ENCODE measurements around the gene HYAL3. TPM values are rescaled to one million over a fixed set of nuclear protein-coding genes. Genes with fewer than 3 reads are reported as not detected.

Gene HYAL3
- total and polyA plus RNA-seq, 5 donors = 1.1 to 2.9 (median 2.1) TPM

DNA sequence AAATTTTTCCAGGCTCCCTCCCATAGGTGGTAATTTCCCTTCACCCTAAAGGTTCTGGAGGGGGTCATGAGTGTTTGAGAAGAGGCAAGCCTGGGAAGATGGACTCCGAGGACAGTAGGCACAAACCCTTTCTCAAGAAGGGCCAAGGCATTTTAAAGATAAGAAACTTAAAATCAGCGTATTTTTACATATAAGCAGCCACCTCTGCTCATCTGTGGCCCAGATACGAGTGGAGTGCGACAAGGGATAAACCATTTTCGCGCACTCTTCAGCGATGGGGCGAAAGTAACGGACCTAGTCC lies 40.9 kb upstream of the HYAL3 start:
- 20% methylated on average over 9 of the region's 9 CpGs for WGBS

DNA sequence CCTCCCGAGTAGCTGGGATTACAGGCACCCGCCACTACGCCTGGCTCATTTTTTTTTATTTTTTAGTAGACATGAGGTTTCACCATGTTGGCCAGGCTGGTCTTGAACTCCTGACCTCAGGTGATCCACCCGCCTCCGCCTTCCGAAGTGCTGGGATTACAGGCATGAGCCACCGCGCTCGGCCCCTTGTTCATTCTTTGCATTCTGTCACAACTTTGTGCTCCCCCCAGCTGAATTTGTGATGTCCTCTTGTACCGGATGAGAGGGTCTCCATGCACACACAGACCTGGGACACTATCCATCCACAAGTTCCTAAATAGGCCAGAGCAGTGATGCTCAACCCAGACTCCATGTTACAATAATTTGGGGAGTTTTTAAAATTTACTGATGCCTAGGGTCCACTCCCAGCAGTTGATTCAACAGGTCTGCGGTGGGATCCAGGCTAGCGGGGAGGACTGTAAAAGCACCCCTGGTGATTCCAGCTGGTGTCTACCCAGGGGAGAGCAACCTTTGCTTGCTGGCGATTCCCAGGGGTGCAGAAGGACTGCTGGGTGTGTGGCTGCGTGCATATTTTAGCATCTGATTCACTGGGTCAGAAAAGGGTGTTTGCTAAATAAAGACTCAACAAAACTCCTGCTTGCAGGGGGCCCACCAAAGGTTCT lies 40.4 kb upstream of the HYAL3 start:
- no peaks in the 10 kb centered on the region for H3K9me3 ChIP-seq (ENCODE audit: control insufficient read depth, low read length)
- intact Hi-C loops (cut with DNase I) = no loop called here
- no peaks in the 10 kb centered on the region for H3K27me3 ChIP-seq (ENCODE audit: control insufficient read depth, insufficient read depth)
- ATAC-seq = no peak
- H3K4me3 ChIP-seq (ENCODE audit: low read length) = peak overlapping the region; percentile 12
- DNase-seq = peak in 1 of 3 donors; percentile 65
- peak overlapping the region; percentile 2 for H3K27ac ChIP-seq (ENCODE audit: low read length)
- H3K4me1 ChIP-seq (ENCODE audit: control insufficient read depth, insufficient read depth, low read length) = no peaks in the 10 kb centered on the region
- WGBS = 76% methylated on average over 14 of the region's 14 CpGs

More for the DNA sequence above, 40.9 kb upstream of the HYAL3 start:
- H3K27me3 ChIP-seq (ENCODE audit: control insufficient read depth, insufficient read depth) = no peaks in the 10 kb centered on the region
- intact Hi-C loops (cut with DNase I) = no loop called here
- no peaks in the 10 kb centered on the region for H3K9me3 ChIP-seq (ENCODE audit: control insufficient read depth, low read length)
- H3K4me3 ChIP-seq (ENCODE audit: low read length) = peak overlapping the region; percentile 12
- peak overlapping the region; percentile 53 for H3K27ac ChIP-seq (ENCODE audit: low read length)
- DNase-seq (no peak), ATAC-seq (no peak)
- no peaks in the 10 kb centered on the region for H3K4me1 ChIP-seq (ENCODE audit: control insufficient read depth, insufficient read depth, low read length)

DNA sequence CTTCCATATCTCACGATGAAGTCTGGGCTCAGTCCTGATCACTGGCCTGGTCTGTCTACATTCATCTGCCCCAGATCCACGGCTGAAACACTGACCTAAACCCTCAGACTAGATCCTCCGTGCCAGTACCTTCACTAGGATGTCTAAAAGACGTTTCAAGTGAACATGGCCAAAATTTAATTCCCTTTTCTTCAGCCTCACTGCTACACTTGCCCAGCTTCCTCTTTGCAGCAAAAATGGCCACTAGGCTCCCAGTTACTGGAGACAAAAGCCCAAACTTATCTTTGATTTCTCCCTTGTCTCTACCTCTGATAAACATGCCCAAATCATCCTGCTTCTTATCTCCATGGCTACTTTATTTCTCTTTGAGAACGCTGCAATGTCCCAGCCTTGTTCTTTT lies 39.8 kb upstream of the HYAL3 start:
- intact Hi-C loops (cut with DNase I) = no loop called here
- ATAC-seq = no peak

GRCh38 chr3:50337175-50337861 lies 38.1 kb upstream of the HYAL3 start:
- WGBS = under 1% methylated on average over 79 of the region's 79 CpGs
- ATAC-seq (peak; percentile 82 to 91), DNase-seq (peak; percentile 100)
- intact Hi-C loops (cut with DNase I) = no loop called here
- Histone ChIP-seq H3K9me3 (ENCODE audit: control insufficient read depth, low read length) (no peaks in the 10 kb centered on the region), H3K27ac (ENCODE audit: low read length) (peak overlapping the region; percentile 96), H3K27me3 (ENCODE audit: control insufficient read depth, insufficient read depth) (no peaks in the 10 kb centered on the region), H3K4me1 (ENCODE audit: control insufficient read depth, insufficient read depth, low read length) (no peaks in the 10 kb centered on the region), H3K4me3 (ENCODE audit: low read length) (peak overlapping the region; percentile 74)

More for the DNA sequence above, 39.8 kb upstream of the HYAL3 start:
- Histone ChIP-seq H3K27ac (ENCODE audit: low read length) (peak overlapping the region; percentile 60), H3K4me3 (ENCODE audit: low read length) (no peak overlapping the region), H3K9me3 (ENCODE audit: control insufficient read depth, low read length) (no peaks in the 10 kb centered on the region), H3K27me3 (ENCODE audit: control insufficient read depth, insufficient read depth) (no peaks in the 10 kb centered on the region), H3K4me1 (ENCODE audit: control insufficient read depth, insufficient read depth, low read length) (no peaks in the 10 kb centered on the region)
- DNase-seq = no peak
- 59% methylated on average over 5 of the region's 5 CpGs for WGBS

DNA sequence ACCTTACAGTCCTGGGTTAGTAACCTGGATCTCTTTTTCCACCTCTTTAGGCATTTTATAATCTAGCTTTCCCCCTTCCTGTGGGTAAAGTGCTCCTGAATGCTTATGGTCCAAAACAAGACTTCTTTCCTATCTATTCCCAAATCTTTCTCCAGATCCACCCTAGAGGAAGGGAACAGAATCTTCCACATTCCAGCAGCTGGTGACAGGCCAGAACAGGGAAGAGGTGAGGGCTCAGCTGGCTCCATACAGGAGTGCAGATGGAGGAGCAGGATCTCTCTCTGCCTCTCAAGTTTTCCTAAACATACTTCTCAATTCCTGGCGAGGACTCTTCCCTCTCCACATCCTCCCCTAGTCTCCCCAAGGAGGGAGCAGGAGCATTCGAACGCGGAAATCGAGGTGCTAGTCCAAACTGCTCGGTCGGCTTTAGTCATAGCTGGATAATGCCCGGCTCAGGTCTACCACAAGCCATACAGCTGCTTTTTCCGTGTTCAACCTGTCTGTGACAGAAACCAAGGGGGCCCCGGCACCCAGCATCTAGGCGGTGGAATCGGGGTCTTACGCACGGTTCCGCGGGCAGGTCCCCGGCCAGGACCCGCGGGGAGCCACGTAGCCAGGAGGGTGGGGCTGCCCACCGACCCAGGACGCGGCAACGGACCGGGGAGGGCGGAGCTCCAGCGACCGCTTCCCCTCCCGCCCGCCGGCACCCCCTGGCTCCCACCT lies 37.4 kb upstream of the HYAL3 start:
- intact Hi-C loops (cut with DNase I) = no loop called here
- peak overlapping the region; percentile 74 for H3K4me3 ChIP-seq (ENCODE audit: low read length)
- DNase-seq = no peak
- H3K9me3 ChIP-seq (ENCODE audit: control insufficient read depth, low read length) = no peaks in the 10 kb centered on the region
- peak overlapping the region; percentile 77 for H3K27ac ChIP-seq (ENCODE audit: low read length)
- H3K4me1 ChIP-seq (ENCODE audit: control insufficient read depth, insufficient read depth, low read length) = no peaks in the 10 kb centered on the region
- H3K27me3 ChIP-seq (ENCODE audit: control insufficient read depth, insufficient read depth) = no peaks in the 10 kb centered on the region
- ATAC-seq = no peak
- under 1% methylated on average over 31 of the region's 31 CpGs for WGBS

- Histone ChIP-seq H3K4me3 (ENCODE audit: low read length) (no peak overlapping the region), H3K9me3 (ENCODE audit: control insufficient read depth, low read length) (no peaks in the 10 kb centered on the region), H3K27me3 (ENCODE audit: control insufficient read depth, insufficient read depth) (no peaks in the 10 kb centered on the region), H3K4me1 (ENCODE audit: control insufficient read depth, insufficient read depth, low read length) (no peaks in the 10 kb centered on the region), H3K27ac (ENCODE audit: low read length) (peak overlapping the region; percentile 63)
- DNase-seq = peak in 1 of 3 donors; percentile 28
- WGBS = 42% methylated on average over 5 of the region's 5 CpGs
- ATAC-seq = no peak
- intact Hi-C loops (cut with DNase I) = no loop called here
Observed at GRCh38 chr3:50334339-50335075, 35.3 kb upstream of the HYAL3 start.

GRCh38 chr3:50333744-50334328 lies 34.6 kb upstream of the HYAL3 start:
- H3K9me3 ChIP-seq (ENCODE audit: control insufficient read depth, low read length) = no peaks in the 10 kb centered on the region
- no peaks in the 10 kb centered on the region for H3K27me3 ChIP-seq (ENCODE audit: control insufficient read depth, insufficient read depth)
- intact Hi-C loops (cut with DNase I) = no loop called here
- DNase-seq = peak; percentile 81 to 87 (median 83)
- H3K27ac ChIP-seq (ENCODE audit: low read length) = peak overlapping the region; percentile 71
- H3K4me1 ChIP-seq (ENCODE audit: control insufficient read depth, insufficient read depth, low read length) = no peaks in the 10 kb centered on the region
- ATAC-seq = peak; percentile 40 to 64
- H3K4me3 ChIP-seq (ENCODE audit: low read length) = no peak overlapping the region
- WGBS = 41% methylated on average over 12 of the region's 12 CpGs

DNA sequence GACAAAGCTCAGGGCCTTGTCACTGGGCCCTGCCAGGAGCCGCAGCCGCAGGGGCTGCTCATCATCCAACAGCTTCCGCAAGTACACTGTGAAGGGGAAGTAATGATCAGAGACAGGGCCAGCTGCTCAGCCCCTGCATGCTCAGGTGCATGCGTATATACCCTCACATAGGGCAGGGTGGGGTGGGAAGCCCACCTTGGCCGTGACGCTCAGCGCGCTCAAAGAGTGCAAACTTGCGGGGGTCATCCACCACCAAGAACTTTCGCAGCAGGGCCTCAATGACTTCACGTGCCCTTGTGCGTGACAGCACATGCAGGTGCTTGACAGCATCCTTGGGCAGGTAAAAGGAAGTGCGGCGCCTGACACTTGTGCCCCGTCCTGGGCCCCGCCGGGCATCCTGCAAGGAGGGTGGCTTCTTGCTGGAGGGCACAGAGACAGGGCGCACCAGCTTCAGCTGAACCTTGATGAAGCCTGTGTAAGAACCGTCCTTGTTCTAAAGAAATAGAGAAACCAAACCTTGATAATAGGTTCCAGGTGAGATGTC lies 32.2 kb upstream of the HYAL3 start:
- DNase-seq = peak in 2 of 3 donors; percentile 17 to 40
- no peaks in the 10 kb centered on the region for H3K27me3 ChIP-seq (ENCODE audit: control insufficient read depth, insufficient read depth)
- H3K4me1 ChIP-seq (ENCODE audit: control insufficient read depth, insufficient read depth, low read length) = peaks cover 3% of the 10 kb centered on the region
- ATAC-seq = no peak
- 95% methylated on average over 19 of the region's 19 CpGs for WGBS
- no peak overlapping the region for H3K4me3 ChIP-seq (ENCODE audit: low read length)
- intact Hi-C loops (cut with DNase I) = no loop called here
- H3K27ac ChIP-seq (ENCODE audit: low read length) = no peak overlapping the region
- H3K9me3 ChIP-seq (ENCODE audit: control insufficient read depth, low read length) = no peaks in the 10 kb centered on the region

DNA sequence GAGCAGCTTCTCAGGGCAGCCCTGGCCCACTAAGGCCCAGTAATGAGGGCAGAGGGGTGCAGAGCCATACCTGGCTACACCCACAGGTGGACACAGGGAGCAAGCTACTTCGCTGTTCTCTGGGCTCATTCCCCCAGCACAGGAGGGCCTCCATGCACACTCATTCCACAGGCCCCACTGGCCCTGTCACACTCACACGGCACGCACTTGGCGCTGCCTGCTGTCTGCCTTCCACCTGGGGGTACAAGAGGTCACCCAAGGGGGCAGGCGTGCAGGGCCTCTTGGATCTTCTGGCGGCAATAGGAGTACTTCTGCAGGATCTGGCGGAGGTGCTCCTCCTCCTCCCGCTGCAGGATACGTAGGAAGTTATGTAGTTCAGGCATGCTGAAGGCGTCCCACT lies 31.1 kb upstream of the HYAL3 start:
- Histone ChIP-seq H3K9me3 (ENCODE audit: control insufficient read depth, low read length) (no peaks in the 10 kb centered on the region), H3K4me3 (ENCODE audit: low read length) (no peak overlapping the region), H3K27ac (ENCODE audit: low read length) (no peak overlapping the region), H3K4me1 (ENCODE audit: control insufficient read depth, insufficient read depth, low read length) (peaks cover 3% of the 10 kb centered on the region), H3K27me3 (ENCODE audit: control insufficient read depth, insufficient read depth) (no peaks in the 10 kb centered on the region)
- no peak for ATAC-seq
- WGBS = 86% methylated on average over 10 of the region's 10 CpGs
- intact Hi-C loops (cut with DNase I) = no loop called here
- DNase-seq = peak; percentile 13 to 31 (median 29)

- 2% methylated on average over 55 of the region's 55 CpGs for WGBS
- peak; percentile 97 to 99 (median 98) for DNase-seq
Observed at GRCh38 chr3:50327943-50328691, 28.9 kb upstream of the HYAL3 start, which contains the start of gene TUSC2. Gene TUSC2, minus strand, starts transcription at chr3:50328223. Its CDS starts 124 bp downstream, at chr3:50328099.

More at GRCh38 chr3:50327943-50328691, 28.9 kb upstream of the HYAL3 start, which contains the start of gene TUSC2:
- Histone ChIP-seq H3K27ac (ENCODE audit: low read length) (peak within 1 kb of the TSS; percentile 87), H3K4me3 (ENCODE audit: low read length) (peak within 1 kb of the TSS; percentile 85), H3K27me3 (ENCODE audit: control insufficient read depth, insufficient read depth) (no peaks in the 10 kb centered on the region), H3K4me1 (ENCODE audit: control insufficient read depth, insufficient read depth, low read length) (peaks cover 8% of the 10 kb centered on the region), H3K9me3 (ENCODE audit: control insufficient read depth, low read length) (no peaks in the 10 kb centered on the region)
- intact Hi-C loops (cut with DNase I) = no loop called here
- peak; percentile 63 to 88 for ATAC-seq

Measured in right cardiac atrium (tissue), 5 donors.